Ascending aorta (tissue), 2 donors: Measurements from ENCODE around the gene TANGO2. TPM values are rescaled to one million over a fixed set of nuclear protein-coding genes. Genes with fewer than 3 reads are reported as not detected.

Source experiments
- DNase-seq, 2 donors: peaks; one replicate each; pipeline ENCODE4 v3.0.0-alpha.2; 2019; ENCODE audit warnings: low spot score in 2 of 2
- H3K27ac ChIP-seq, 2 donors: fragments of 200-600 bp; sonication (generic); one replicate each; pipeline ENCODE4 v1.5.1; 2016 to 2017; ENCODE audit warnings: mild to moderate bottlenecking in 1 of 2
- H3K27me3 ChIP-seq: fragments of 200-600 bp; sonication (generic); one replicate; pipeline ENCODE4 v1.5.1; 2017
- H3K36me3 ChIP-seq, 2 donors: fragments of 200-600 bp; sonication (generic); one replicate each; pipeline ENCODE4 v1.5.1; 2016
- H3K4me1 ChIP-seq, 2 donors: fragments of 200-600 bp; sonication (generic); one replicate each; pipeline ENCODE4 v1.5.1; 2016 to 2017; ENCODE audit warnings: mild to moderate bottlenecking in 1 of 2
- H3K4me3 ChIP-seq, 2 donors: fragments of 200-600 bp; sonication (generic); one replicate each; pipeline ENCODE4 v1.5.1; 2016 to 2017; ENCODE audit warnings: mild to moderate bottlenecking in 1 of 2
- H3K9me3 ChIP-seq, 2 donors: fragments of 200-600 bp; sonication (generic); one replicate each; pipeline ENCODE4 v1.5.1; 2016
- intact Hi-C: fragments of 100-400 bp; cut with DNase I; formaldehyde crosslinking; loops from one replicate; pipeline ENCODE4 v1.15.1; 2023
- total RNA-seq: library from RNA; depleted of rRNA; stranded (reverse); fragments of >200 nt; gene quantifications from one replicate; pipeline ENCODE4 v1.1.0, GENCODE V29; 2016
- TF ChIP-seq, protein P1 (sequence below), 3 experiments: fragments of 200-600 bp in 2 of 3; fragments of 450-650 bp in 1 of 3; sonication (generic) in 2 of 3; IDR thresholded peaks; one replicate each; pipeline ENCODE4 v1.5.1; 2016 to 2019; ENCODE audit warnings: antibody characterized with exemption in 3 of 3, mild to moderate bottlenecking in 1 of 3, moderate library complexity in 1 of 3

The TANGO2 gene
- total RNA-seq, 1 donor from 2014 or later: 26.3 TPM

GRCh38 chr22:20099099-20099711 lies 78.3 kb downstream of the TANGO2 start:
- no peaks in the 10 kb centered on the region for H3K4me1 ChIP-seq
- no peak overlapping the region for H3K4me3 ChIP-seq
- no peak for DNase-seq
- H3K27me3 ChIP-seq: no peaks in the 10 kb centered on the region
- TF ChIP-seq, protein P1, sequence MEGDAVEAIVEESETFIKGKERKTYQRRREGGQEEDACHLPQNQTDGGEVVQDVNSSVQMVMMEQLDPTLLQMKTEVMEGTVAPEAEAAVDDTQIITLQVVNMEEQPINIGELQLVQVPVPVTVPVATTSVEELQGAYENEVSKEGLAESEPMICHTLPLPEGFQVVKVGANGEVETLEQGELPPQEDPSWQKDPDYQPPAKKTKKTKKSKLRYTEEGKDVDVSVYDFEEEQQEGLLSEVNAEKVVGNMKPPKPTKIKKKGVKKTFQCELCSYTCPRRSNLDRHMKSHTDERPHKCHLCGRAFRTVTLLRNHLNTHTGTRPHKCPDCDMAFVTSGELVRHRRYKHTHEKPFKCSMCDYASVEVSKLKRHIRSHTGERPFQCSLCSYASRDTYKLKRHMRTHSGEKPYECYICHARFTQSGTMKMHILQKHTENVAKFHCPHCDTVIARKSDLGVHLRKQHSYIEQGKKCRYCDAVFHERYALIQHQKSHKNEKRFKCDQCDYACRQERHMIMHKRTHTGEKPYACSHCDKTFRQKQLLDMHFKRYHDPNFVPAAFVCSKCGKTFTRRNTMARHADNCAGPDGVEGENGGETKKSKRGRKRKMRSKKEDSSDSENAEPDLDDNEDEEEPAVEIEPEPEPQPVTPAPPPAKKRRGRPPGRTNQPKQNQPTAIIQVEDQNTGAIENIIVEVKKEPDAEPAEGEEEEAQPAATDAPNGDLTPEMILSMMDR (IDR thresholded peaks at IDR 0.05): no peak
- H3K27ac ChIP-seq: no peak overlapping the region
- H3K9me3 ChIP-seq: no peaks in the 10 kb centered on the region
- peaks cover 46 to 76% of the 10 kb centered on the region in 2 donors for H3K36me3 ChIP-seq
- intact Hi-C loops: no loop called here

GRCh38 chr22:20101638-20102037 lies 80.7 kb downstream of the TANGO2 start:
- Histone ChIP-seq H3K9me3 (no peaks in the 10 kb centered on the region), H3K4me1 (no peaks in the 10 kb centered on the region), H3K27ac (no peak overlapping the region), H3K27me3 (no peaks in the 10 kb centered on the region), H3K36me3 (peaks cover 53 to 72% of the 10 kb centered on the region in 2 donors), H3K4me3 (no peak overlapping the region)
- TF ChIP-seq, protein P1 (IDR thresholded peaks at IDR 0.05): no peak
- intact Hi-C loops: no loop called here
- DNase-seq: no peak

GRCh38 chr22:20102203-20102780 lies 81.4 kb downstream of the TANGO2 start:
- Histone ChIP-seq H3K27me3 (no peaks in the 10 kb centered on the region), H3K4me1 (no peaks in the 10 kb centered on the region), H3K36me3 (peaks cover 59 to 72% of the 10 kb centered on the region in 2 donors), H3K4me3 (no peak overlapping the region), H3K9me3 (no peaks in the 10 kb centered on the region), H3K27ac (no peak overlapping the region)
- DNase-seq: no peak
- intact Hi-C loops: no loop called here
- TF ChIP-seq, protein P1 (IDR thresholded peaks at IDR 0.05): no peak

- Histone ChIP-seq H3K36me3 (peaks cover 68 to 75% of the 10 kb centered on the region in 2 donors), H3K4me1 (no peaks in the 10 kb centered on the region), H3K27me3 (no peaks in the 10 kb centered on the region), H3K27ac (no peak overlapping the region), H3K4me3 (no peak overlapping the region), H3K9me3 (no peaks in the 10 kb centered on the region)
- TF ChIP-seq, protein P1 (IDR thresholded peaks at IDR 0.05): no peak
- no peak for DNase-seq
- intact Hi-C loops: no loop called here
These were observed 84.7 kb downstream of the TANGO2 start for GRCh38 chr22:20105456-20106204.

GRCh38 chr22:20106205-20106848 lies 85.4 kb downstream of the TANGO2 start:
- TF ChIP-seq, protein P1 (IDR thresholded peaks at IDR 0.05): no peak
- intact Hi-C loops: no loop called here
- Histone ChIP-seq H3K4me1 (no peaks in the 10 kb centered on the region), H3K36me3 (peaks cover 69 to 75% of the 10 kb centered on the region in 2 donors), H3K9me3 (no peaks in the 10 kb centered on the region), H3K4me3 (no peak overlapping the region), H3K27me3 (no peaks in the 10 kb centered on the region), H3K27ac (no peak overlapping the region)
- no peak for DNase-seq
